ENCODE data around the gene WIPF3.

- TF ChIP-seq, protein P1, sequence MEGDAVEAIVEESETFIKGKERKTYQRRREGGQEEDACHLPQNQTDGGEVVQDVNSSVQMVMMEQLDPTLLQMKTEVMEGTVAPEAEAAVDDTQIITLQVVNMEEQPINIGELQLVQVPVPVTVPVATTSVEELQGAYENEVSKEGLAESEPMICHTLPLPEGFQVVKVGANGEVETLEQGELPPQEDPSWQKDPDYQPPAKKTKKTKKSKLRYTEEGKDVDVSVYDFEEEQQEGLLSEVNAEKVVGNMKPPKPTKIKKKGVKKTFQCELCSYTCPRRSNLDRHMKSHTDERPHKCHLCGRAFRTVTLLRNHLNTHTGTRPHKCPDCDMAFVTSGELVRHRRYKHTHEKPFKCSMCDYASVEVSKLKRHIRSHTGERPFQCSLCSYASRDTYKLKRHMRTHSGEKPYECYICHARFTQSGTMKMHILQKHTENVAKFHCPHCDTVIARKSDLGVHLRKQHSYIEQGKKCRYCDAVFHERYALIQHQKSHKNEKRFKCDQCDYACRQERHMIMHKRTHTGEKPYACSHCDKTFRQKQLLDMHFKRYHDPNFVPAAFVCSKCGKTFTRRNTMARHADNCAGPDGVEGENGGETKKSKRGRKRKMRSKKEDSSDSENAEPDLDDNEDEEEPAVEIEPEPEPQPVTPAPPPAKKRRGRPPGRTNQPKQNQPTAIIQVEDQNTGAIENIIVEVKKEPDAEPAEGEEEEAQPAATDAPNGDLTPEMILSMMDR (IDR thresholded peaks at IDR 0.05): no peak
- TF ChIP-seq POLR2A (IDR thresholded peaks at IDR 0.05): no peak
Observed at GRCh38 chr7:29854257-29854938, 48.1 kb downstream of the WIPF3 start.
